GM18870 (cell line): ENCODE data around the gene RASL10B.

Experiments
- ATAC-seq: cut with Tn5 transposase; IDR thresholded peaks from one replicate; pipeline ENCODE4 v1.9.1; 2021; ENCODE audit warnings: moderate library complexity; ENCODE audit not compliant: unreplicated experiment

The RASL10B gene

DNA sequence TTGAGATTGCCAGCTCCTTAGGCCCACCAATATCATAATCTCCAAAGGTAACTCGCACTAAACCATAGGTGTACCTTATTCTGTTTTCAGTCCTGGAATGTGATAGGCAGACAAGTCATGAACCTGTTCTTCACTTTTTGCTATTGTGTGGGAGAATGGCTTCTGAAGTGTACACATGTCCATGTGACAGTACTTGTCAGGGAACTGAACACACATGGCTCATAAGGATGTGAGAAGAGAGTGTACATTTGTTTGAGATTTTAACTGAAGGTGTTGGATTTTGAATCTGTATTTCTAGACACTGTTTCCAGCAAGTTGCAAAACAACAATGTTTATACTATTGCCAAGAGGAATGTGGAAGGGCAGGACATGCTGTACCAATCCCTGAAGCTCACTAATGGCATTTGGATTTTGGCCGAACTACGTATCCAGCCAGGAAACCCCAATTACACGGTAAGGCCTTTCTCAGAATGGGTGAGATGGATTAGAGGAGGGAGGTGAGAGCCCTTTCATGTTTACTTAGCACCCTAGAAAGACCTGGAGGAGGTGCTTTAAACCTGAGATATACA is 14.5 kb upstream of the RASL10B start:
- no peak for ATAC-seq

GRCh38 chr17:35717475-35717874 is 14.0 kb upstream of the RASL10B start:
- no peak for ATAC-seq

DNA sequence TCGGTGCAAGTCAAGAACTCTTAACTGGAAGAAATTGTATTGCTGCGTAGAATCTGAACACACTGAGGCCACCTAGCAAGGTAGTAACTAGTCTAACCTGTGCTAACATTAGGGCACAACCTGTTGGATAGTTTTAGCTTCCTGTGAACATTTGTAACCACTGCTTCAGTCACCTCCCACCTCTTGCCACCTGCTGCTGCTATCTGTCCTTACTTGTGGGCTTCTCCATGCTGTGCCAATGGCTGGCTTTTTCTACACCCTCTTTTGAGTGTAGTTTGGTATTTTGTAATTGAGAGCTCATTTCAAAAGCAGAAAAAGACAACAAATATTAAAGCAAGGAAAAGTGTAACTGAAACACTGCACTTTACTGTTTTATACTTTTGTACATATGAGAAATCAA is 7.7 kb upstream of the RASL10B start:
- ATAC-seq: no peak

GRCh38 chr17:35725058-35725457 is 6.4 kb upstream of the RASL10B start:
- ATAC-seq: no peak

DNA sequence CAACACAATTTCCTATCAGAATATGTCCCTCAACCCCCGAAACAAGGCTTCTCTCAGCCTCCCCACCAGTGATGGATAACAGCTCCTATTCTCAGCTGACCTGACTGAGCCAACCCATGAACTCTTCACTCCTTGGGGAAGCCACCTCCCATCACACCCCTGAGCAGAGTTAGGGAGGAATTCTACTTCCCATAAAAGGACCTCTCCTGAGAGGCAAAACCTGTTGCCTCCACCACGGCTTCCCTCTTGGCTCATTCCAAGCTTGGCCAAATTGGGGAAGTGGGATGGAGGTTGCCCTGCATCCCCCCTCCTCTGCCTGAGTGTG is 5.7 kb upstream of the RASL10B start:
- no peak for ATAC-seq

GRCh38 chr17:35726127-35726952 is 5.1 kb upstream of the RASL10B start:
- ATAC-seq: no peak

GRCh38 chr17:35726953-35727460 is 4.4 kb upstream of the RASL10B start:
- no peak for ATAC-seq

- ATAC-seq: no peak
Measured at GRCh38 chr17:35727635-35728034, 3.8 kb upstream of the RASL10B start.

DNA sequence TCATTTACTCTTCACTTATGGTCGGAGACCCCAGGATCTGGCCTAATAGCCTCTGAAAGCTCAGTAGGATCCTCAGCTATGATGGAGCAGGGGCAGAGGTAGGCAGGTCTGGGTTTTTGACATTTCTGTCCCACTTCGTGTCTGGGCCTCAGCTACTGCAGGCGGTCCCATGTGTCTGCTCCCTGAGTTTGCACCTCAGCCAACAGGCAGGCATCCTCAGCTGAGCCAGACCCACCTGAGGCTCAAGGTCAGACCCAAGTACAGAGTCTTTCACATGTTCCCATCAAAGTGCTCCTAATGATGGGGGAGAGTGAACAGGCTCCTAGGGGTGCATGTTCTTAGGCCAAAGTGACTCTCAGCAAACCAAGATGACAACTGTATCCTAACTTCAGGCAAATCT is 2.9 kb upstream of the RASL10B start:
- no peak for ATAC-seq

GRCh38 chr17:35729405-35729833 is 2.0 kb upstream of the RASL10B start:
- ATAC-seq: no peak

GRCh38 chr17:35730400-35731005 is 936 bp upstream of the RASL10B start:
- no peak for ATAC-seq

DNA sequence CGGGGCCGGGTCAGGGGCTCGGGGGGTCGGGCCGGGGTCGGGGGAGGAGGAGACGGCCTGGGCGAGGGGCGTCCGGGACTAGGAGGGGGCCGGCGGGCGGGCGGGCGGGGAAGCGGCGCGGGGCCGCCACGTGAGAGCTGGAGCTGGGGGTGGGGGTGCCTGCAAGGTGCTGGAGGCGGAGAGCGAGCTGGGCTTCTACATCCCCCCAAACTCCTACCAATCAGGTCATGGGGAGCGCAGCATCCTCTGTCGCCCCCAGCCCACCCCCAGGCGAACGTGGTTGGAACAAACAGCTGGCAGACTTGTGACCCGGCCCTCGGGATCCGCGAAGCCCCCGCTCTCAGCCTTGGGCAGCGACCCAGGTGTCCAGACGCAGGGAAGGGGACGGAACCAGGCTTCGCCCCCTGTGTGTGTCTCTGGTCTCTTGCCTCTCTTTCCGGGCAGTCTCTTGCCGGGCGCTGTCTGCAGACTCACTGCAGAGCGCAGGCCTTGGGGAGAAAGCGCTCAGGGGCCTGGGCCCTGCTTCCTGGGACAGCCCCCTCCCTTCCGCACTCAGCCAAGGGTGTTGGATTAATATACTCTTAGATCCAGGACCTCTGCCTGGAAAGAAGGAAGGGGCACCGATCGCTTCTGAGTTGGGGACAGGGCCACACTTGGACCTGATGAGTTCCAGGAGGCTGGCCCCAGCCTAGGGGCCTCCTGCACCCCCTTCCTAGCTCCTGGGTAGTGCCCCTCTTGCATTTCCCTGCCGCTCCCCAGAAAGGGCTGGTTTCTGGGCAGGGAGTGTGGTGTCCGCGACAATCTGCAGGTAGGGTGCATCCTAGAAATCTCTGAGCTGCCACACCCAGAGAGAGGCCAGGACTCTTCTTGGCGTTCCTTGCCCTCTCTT is 722 bp downstream of the RASL10B start:
- ATAC-seq: no peak

DNA sequence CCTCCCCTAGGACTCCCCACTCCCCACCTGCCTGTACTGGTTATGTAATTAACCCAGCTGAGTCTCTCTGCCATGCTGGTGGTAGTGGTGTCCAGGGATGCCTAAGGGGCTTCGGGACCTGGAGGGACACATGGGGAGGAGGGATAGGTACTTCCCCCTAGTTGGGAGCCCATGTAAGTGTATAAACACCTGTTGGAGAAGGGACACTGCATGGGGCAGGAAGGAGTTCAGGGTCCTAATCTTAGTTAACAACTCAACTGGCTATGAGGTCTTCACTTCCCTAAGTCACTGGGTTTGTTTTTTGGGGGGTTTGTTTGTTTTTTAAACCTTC is 1.3 kb downstream of the RASL10B start:
- ATAC-seq: no peak

DNA sequence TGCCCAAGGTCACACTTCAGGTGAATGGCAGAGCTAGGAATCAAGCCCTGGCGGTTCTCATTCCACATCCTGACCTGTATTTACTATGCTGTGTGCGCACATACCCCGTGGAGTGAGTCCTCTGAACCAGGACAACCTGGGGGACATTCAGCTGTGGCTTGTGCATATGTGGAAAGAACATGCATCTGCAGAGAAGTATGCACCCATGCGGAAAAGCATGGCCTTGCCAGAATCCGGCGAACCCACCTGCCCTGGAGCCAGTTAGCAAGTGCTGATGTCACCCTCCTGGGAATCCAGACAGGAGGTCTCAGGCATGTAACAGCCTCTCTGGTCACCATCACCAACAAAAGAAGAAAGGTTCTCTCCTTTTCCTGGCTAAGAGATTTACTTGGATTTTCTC is 1.9 kb downstream of the RASL10B start:
- ATAC-seq: no peak

GRCh38 chr17:35734396-35734795 is 3.0 kb downstream of the RASL10B start:
- ATAC-seq: no peak

- no peak for ATAC-seq
Measured at GRCh38 chr17:35735036-35735805, 3.8 kb downstream of the RASL10B start.

- ATAC-seq: no peak
Measured at GRCh38 chr17:35736236-35736635, 4.8 kb downstream of the RASL10B start.

- ATAC-seq: no peak
Measured at GRCh38 chr17:35738519-35739133, 7.2 kb downstream of the RASL10B start.

GRCh38 chr17:35740216-35740615 is 8.8 kb downstream of the RASL10B start:
- no peak for ATAC-seq
